SK-N-SH (cell line): ENCODE results near the gene C1orf174. TPM values are rescaled to one million over a fixed set of nuclear protein-coding genes. Genes with fewer than 3 reads are reported as not detected.

Experiments
- CTCF ChIA-PET: fragments of 300-600, 350-600 bp; formaldehyde crosslinking; extraction: SDS; loops from one replicate; lab custom pipeline; 2021; lab: Yijun Ruan, JAX
- POLR2A ChIA-PET: fragments of 350-600 bp; sonication (Branson Sonifier 250); formaldehyde crosslinking; extraction: SDS; loops from one replicate; lab custom pipeline; 2020; ENCODE audit warnings: antibody characterized with exemption, inconsistent platforms; lab: Yijun Ruan, JAX
- DNase-seq: peaks from one replicate; pipeline ENCODE4 v3.0.0; 2012
- H2AFZ ChIP-seq: fragments of 200-600 bp; sonication (generic); 2 replicates; pipeline ENCODE4 v1.8.1; 2016; ENCODE audit warnings: antibody characterized with exemption, mild to moderate bottlenecking, low read depth
- H3F3A ChIP-seq: fragments of 200-600 bp; sonication (generic); replicated peaks from 2 replicates; pipeline ENCODE3; 2016; ENCODE audit warnings: antibody characterized with exemption, mild to moderate bottlenecking; ENCODE audit not compliant: insufficient read depth
- H3K27ac ChIP-seq, 2 experiments: fragments of 200-500 bp in 1 of 2; fragments of 200-600 bp in 1 of 2; sonication (Bioruptor generic) in 1 of 2; sonication (generic), shearing (Covaris generic) in 1 of 2; 2 replicates each; pipeline versions ENCODE4 v1.5.1 to v1.6.1; 2014 to 2016; ENCODE audit warnings: low read depth in 2 of 2, inconsistent platforms in 1 of 2, low read length in 1 of 2, mild to moderate bottlenecking in 1 of 2, mixed read lengths in 1 of 2
- H3K27me3 ChIP-seq: fragments of 200-600 bp; sonication (generic), shearing (Covaris generic); 2 replicates; pipeline ENCODE4 v1.6.1; 2016; ENCODE audit warnings: mixed run types; ENCODE audit not compliant: insufficient read depth
- H3K36me3 ChIP-seq, 2 experiments: fragments of 200-500 bp in 1 of 2; fragments of 200-600 bp in 1 of 2; sonication (Bioruptor generic) in 1 of 2; sonication (generic) in 1 of 2; replicated peaks in 1 of 2; 2 replicates each; pipeline versions ENCODE3 to v1.5.1; 2014 to 2016; ENCODE audit warnings: low read length in 1 of 2, mild to moderate bottlenecking in 1 of 2; ENCODE audit not compliant: insufficient read depth in 2 of 2, control insufficient read depth in 1 of 2
- H3K4me1 ChIP-seq, 2 experiments: fragments of 200-500 bp in 1 of 2; fragments of 200-600 bp in 1 of 2; sonication (Bioruptor generic) in 1 of 2; sonication (generic), shearing (Covaris generic) in 1 of 2; 2 replicates each; pipeline versions ENCODE4 v1.5.1 to v1.6.1; 2014 to 2016; ENCODE audit warnings: low read depth in 1 of 2, low read length in 1 of 2, mixed run types in 1 of 2; ENCODE audit not compliant: insufficient read depth in 2 of 2, control insufficient read depth in 1 of 2
- H3K4me2 ChIP-seq: fragments of 200-600 bp; sonication (generic), shearing (Covaris generic); 2 replicates; pipeline ENCODE4 v1.6.1; 2017; ENCODE audit warnings: mixed run types
- H3K4me3 ChIP-seq, 2 experiments: fragments of 200-500 bp in 1 of 2; fragments of 200-600 bp in 1 of 2; sonication (Bioruptor generic) in 1 of 2; sonication (generic), shearing (Covaris generic) in 1 of 2; 2 replicates each; pipeline versions ENCODE4 v1.5.1 to v1.8.1; 2014 to 2016; ENCODE audit warnings: low read depth in 2 of 2, inconsistent platforms in 1 of 2, low read length in 1 of 2, mild to moderate bottlenecking in 1 of 2, mixed read lengths in 1 of 2, moderate library complexity in 1 of 2
- H3K79me2 ChIP-seq: fragments of 200-600 bp; sonication (generic); 2 replicates; pipeline ENCODE4 v1.8.1; 2017; ENCODE audit warnings: mild to moderate bottlenecking; ENCODE audit not compliant: insufficient read depth
- H3K9ac ChIP-seq: fragments of 200-600 bp; sonication (generic); 2 replicates; pipeline ENCODE4 v1.6.1; 2017; ENCODE audit warnings: mixed run types
- H3K9me2 ChIP-seq: fragments of 200-600 bp; sonication (generic); 2 replicates; pipeline ENCODE4 v1.6.1; 2017; ENCODE audit warnings: mixed run types
- H3K9me3 ChIP-seq: fragments of 200-600 bp; sonication (generic); 2 replicates; pipeline ENCODE4 v1.6.1; 2017; ENCODE audit warnings: mixed run types, mild to moderate bottlenecking, moderate library complexity
- H4K20me1 ChIP-seq: fragments of 200-600 bp; sonication (generic); 2 replicates; pipeline ENCODE4 v1.6.1; 2017; ENCODE audit warnings: mild to moderate bottlenecking, mixed run types; ENCODE audit not compliant: insufficient read depth
- CHD2 ChIP-seq: fragments of 150-350 bp; IDR thresholded peaks from 2 replicates; pipeline ENCODE4 v1.6.1; 2018; ENCODE audit warnings: low read length; ENCODE audit not compliant: partially characterized antibody
- ELF1 ChIP-seq: IDR thresholded peaks from 2 replicates; pipeline ENCODE4 v1.4.0; 2012
- EP300 ChIP-seq, 2 experiments: IDR thresholded peaks; 2 replicates each; pipeline versions ENCODE4 v1.4.0 to v1.6.1; 2012; ENCODE audit warnings: borderline replicate concordance in 1 of 2, low read depth in 1 of 2, low read length in 1 of 2
- FOXJ3 ChIP-seq: sonication (generic); formaldehyde crosslinking; IDR thresholded peaks from 2 replicates; pipeline ENCODE4 v1.5.1; 2020; ENCODE audit warnings: mild to moderate bottlenecking, missing genetic modification reagents
- FOXM1 ChIP-seq: IDR thresholded peaks from 2 replicates; pipeline ENCODE4 v1.4.0; 2012; ENCODE audit warnings: low read depth, mild to moderate bottlenecking
- IRF3 ChIP-seq: fragments of 150-350 bp; IDR thresholded peaks from 2 replicates; pipeline ENCODE4 v1.6.1; 2016; ENCODE audit warnings: mild to moderate bottlenecking, low read depth, low read length
- MAX ChIP-seq: IDR thresholded peaks from 2 replicates; pipeline ENCODE4 v1.4.0; 2012; ENCODE audit warnings: low read depth
- MEF2A ChIP-seq: IDR thresholded peaks from 2 replicates; pipeline ENCODE4 v1.4.0; 2012; ENCODE audit warnings: low read depth, borderline replicate concordance
- MXI1 ChIP-seq: IDR thresholded peaks from 2 replicates; pipeline ENCODE4 v1.6.1; 2012; ENCODE audit warnings: mild to moderate bottlenecking, low read depth, low read length, improper control_type of control experiment
- NFIC ChIP-seq: IDR thresholded peaks from 2 replicates; pipeline ENCODE4 v1.4.0; 2012; ENCODE audit warnings: borderline replicate concordance
- NRF1 ChIP-seq: IDR thresholded peaks from 2 replicates; pipeline ENCODE4 v1.6.1; 2012; ENCODE audit warnings: low read depth, mild to moderate bottlenecking, low read length
- PBX3 ChIP-seq: IDR thresholded peaks from 2 replicates; pipeline ENCODE4; 2012
- POLR2AphosphoS5 ChIP-seq: IDR thresholded peaks from 2 replicates; pipeline ENCODE4 v1.6.1; 2012; ENCODE audit warnings: low read depth, low read length
- REST ChIP-seq: IDR thresholded peaks from 2 replicates; pipeline ENCODE4 v1.6.1; 2012; ENCODE audit warnings: mild to moderate bottlenecking, low read depth, low read length, moderate library complexity
- SIN3A ChIP-seq: IDR thresholded peaks from 2 replicates; pipeline ENCODE4 v1.6.1; 2012; ENCODE audit warnings: low read depth, mild to moderate bottlenecking, low read length, moderate library complexity, borderline replicate concordance
- TAF1 ChIP-seq: IDR thresholded peaks from 2 replicates; pipeline ENCODE4 v1.6.1; 2012; ENCODE audit warnings: low read depth, mild to moderate bottlenecking, low read length, moderate library complexity, borderline replicate concordance
- USF1 ChIP-seq: IDR thresholded peaks from 2 replicates; pipeline ENCODE4 v1.4.0; 2012; ENCODE audit warnings: low read depth, borderline replicate concordance
- USF2 ChIP-seq: fragments of 150-350 bp; IDR thresholded peaks from 2 replicates; pipeline ENCODE4 v1.6.1; 2017; ENCODE audit warnings: antibody characterized with exemption, low read length, low read depth, borderline replicate concordance
- YY1 ChIP-seq: IDR thresholded peaks from 2 replicates; pipeline ENCODE4 v1.4.0; 2012; ENCODE audit warnings: low read depth, mild to moderate bottlenecking
- WGBS: methylation state at CpG from one replicate; pipeline ENCODE4 v1.1.6; 2017; ENCODE audit warnings: low lambda C conversion rate; 5-methylcytosine and 5-hydroxymethylcytosine counted together
- polyA plus RNA-seq, 3 experiments: library from polyadenylated mRNA; depleted of rRNA; stranded (reverse); fragments of >200 nt; gene quantifications; 2 replicates each; pipeline ENCODE4 v1.2.3, GENCODE V29; 2012

C1orf174 gene
- polyA plus RNA-seq (2012; rRNA removed): 21.4 and 22.8 TPM in 2 replicates
- 17.2 and 19.5 TPM in 2 replicates for polyA plus RNA-seq (2012; cell fraction: cytosol; rRNA removed)
- 39.6 and 40.5 TPM in 2 replicates for polyA plus RNA-seq (2012; cell fraction: nucleus; rRNA removed)

GRCh38 chr1:3900150-3900968 is at the start of gene C1orf174:
C1orf174 (minus strand) TSS chr1:3900272; CDS start chr1:3900186, 86 bp downstream.
- no CpG with 5 or more reads among the region's 58 CpGs for WGBS
- POLR2A ChIA-PET: interaction anchor here (0.7 kb wide), 1 partner anchor 104 kb away, joined by 3 read pairs; the partner anchor contains the start of gene LRRC47

More at GRCh38 chr1:3900150-3900968, at the start of gene C1orf174:
- Histone ChIP-seq H3K4me2 (peak within 1 kb of the TSS; percentile 100), H3K9me2 (no peaks in the 10 kb centered on the region), H3K79me2 (peaks cover 46% of the 10 kb centered on the region), H3K27ac (peak within 1 kb of the TSS; percentile 91 to 97), H3K36me3 (peaks cover 0 to 12% of the 10 kb centered on the region in 2 experiments), H3K4me3 (peak within 1 kb of the TSS; percentile 90 to 95), H3K4me1 (peaks cover 0 to 18% of the 10 kb centered on the region in 2 experiments; a peak in 1 of 4 replicates), H2AFZ (peak within 1 kb of the TSS; percentile 91; the same call in 1 of the 2 replicates), H3K9me3 (no peaks in the 10 kb centered on the region), H4K20me1 (0 out of 2 replicates have a peak, but pooled peaks cover 9% of the 10 kb centered on the region), H3K27me3 (no peaks in the 10 kb centered on the region), H3K9ac (peak within 1 kb of the TSS; percentile 96), H3F3A (no peaks in the 10 kb centered on the region)
- TF ChIP-seq YY1 (peak; percentile 98), REST (no peak), IRF3 (no peak), USF2 (peak; percentile 53), MAX (peak; percentile 72; the same call in 1 of the 2 replicates), ELF1 (no peak; the same call in 1 of the 2 replicates), SIN3A (no peak), PBX3 (no peak), MEF2A (no peak), EP300 (IDR thresholded peaks at IDR 0.05; ENCODE audit: borderline replicate concordance in 1 of 2, low read depth in 1 of 2, low read length in 1 of 2) (no peak), CHD2 (peak; percentile 25), POLR2AphosphoS5 (0 out of 2 replicates have a peak, but pooled peaks have one; percentile 12), MXI1 (peak; percentile 76; the same call in 1 of the 2 replicates), TAF1 (peak; percentile 56), NFIC (peak; percentile 17; the same call in 1 of the 2 replicates), NRF1 (no peak), USF1 (peak; percentile 94), FOXJ3 (CRISPR knock-in tag) (0 out of 2 replicates have a peak, but pooled peaks have one; percentile 36), FOXM1 (no peak)
- DNase-seq: peak; percentile 97
- CTCF ChIA-PET: interaction anchor here (0.9 to 2.1 kb wide), 3 partner anchors 24 to 753 kb away, joined by 3 to 5 read pairs (median 3); no protein-coding TSS in a partner anchor
